ENCODE data around the gene DYNC1LI2.

- TF ChIP-seq EP300 (IDR thresholded peaks at IDR 0.05; ENCODE audit: borderline replicate concordance in 1 of 2, low read depth in 2 of 2, low read length in 2 of 2) (no peak), GABPA (IDR thresholded peaks at IDR 0.05; ENCODE audit: borderline replicate concordance, insufficient read depth, low read length) (no peak), SIRT6 (IDR thresholded peaks at IDR 0.05; ENCODE audit: low read length) (no peak), CHD2 (IDR thresholded peaks at IDR 0.05; ENCODE audit: low read length) (no peak), YY1 (IDR thresholded peaks at IDR 0.05; ENCODE audit: low read depth, low read length) (no peak), ZNF274 (IDR thresholded peaks at IDR 0.05; ENCODE audit: borderline replicate concordance, extremely low read depth, low read length) (no peak), JUN (IDR thresholded peaks at IDR 0.05; ENCODE audit: low read depth, low read length) (no peak), EZH2 (IDR thresholded peaks at IDR 0.05; ENCODE audit: low read depth, low read length, severe bottlenecking) (no peak), TBP (IDR thresholded peaks at IDR 0.05; ENCODE audit: low read depth, low read length) (no peak)
- TF ChIP-seq, protein P1, sequence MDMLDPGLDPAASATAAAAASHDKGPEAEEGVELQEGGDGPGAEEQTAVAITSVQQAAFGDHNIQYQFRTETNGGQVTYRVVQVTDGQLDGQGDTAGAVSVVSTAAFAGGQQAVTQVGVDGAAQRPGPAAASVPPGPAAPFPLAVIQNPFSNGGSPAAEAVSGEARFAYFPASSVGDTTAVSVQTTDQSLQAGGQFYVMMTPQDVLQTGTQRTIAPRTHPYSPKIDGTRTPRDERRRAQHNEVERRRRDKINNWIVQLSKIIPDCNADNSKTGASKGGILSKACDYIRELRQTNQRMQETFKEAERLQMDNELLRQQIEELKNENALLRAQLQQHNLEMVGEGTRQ (IDR thresholded peaks at IDR 0.05; ENCODE audit: low read length): no peak
- TF ChIP-seq, protein P2, sequence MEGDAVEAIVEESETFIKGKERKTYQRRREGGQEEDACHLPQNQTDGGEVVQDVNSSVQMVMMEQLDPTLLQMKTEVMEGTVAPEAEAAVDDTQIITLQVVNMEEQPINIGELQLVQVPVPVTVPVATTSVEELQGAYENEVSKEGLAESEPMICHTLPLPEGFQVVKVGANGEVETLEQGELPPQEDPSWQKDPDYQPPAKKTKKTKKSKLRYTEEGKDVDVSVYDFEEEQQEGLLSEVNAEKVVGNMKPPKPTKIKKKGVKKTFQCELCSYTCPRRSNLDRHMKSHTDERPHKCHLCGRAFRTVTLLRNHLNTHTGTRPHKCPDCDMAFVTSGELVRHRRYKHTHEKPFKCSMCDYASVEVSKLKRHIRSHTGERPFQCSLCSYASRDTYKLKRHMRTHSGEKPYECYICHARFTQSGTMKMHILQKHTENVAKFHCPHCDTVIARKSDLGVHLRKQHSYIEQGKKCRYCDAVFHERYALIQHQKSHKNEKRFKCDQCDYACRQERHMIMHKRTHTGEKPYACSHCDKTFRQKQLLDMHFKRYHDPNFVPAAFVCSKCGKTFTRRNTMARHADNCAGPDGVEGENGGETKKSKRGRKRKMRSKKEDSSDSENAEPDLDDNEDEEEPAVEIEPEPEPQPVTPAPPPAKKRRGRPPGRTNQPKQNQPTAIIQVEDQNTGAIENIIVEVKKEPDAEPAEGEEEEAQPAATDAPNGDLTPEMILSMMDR (IDR thresholded peaks at IDR 0.05; ENCODE audit: control extremely low read depth in 1 of 3, insufficient read depth in 1 of 3, low read depth in 1 of 3, low read length in 3 of 3): no peak
These were observed 58.3 kb downstream of the DYNC1LI2 start for GRCh38 chr16:66693149-66693548.
